Sigmoid colon (tissue), 7 donors: ENCODE data around the gene MTA1. TPM values are rescaled to one million over a fixed set of nuclear protein-coding genes. Genes with fewer than 3 reads are reported as not detected.
A peak's percentile ranks its signal among the peaks of the same experiment; 100 is the strongest.

Experiments
- DNase-seq: peaks from one replicate; pipeline ENCODE4 v3.0.0-alpha.2; 2019
- H3K27ac ChIP-seq, 4 donors: fragments of 200-600 bp; sonication (generic); one replicate each; pipeline ENCODE4 v1.5.1; 2016 to 2019; ENCODE audit warnings: mild to moderate bottlenecking in 1 of 4
- H3K27me3 ChIP-seq, 3 donors: fragments of 200-600 bp; sonication (generic); one replicate each; pipeline ENCODE4 v1.5.1; 2019; ENCODE audit warnings: mild to moderate bottlenecking in 1 of 3
- H3K36me3 ChIP-seq, 4 donors: fragments of 200-600 bp; sonication (generic); one replicate each; pipeline ENCODE4 v1.5.1; 2016 to 2019
- H3K4me1 ChIP-seq, 4 donors: fragments of 200-600 bp; sonication (generic); one replicate each; pipeline ENCODE4 v1.5.1; 2017 to 2019
- H3K4me3 ChIP-seq, 4 donors: fragments of 200-600 bp; sonication (generic); one replicate each; pipeline ENCODE4 v1.5.1; 2017 to 2019; ENCODE audit warnings: mild to moderate bottlenecking in 2 of 4, moderate library complexity in 1 of 4
- H3K9me3 ChIP-seq, 4 donors: fragments of 200-600 bp in 3 of 4; sonication (generic) in 3 of 4; one replicate each; pipeline versions ENCODE4 v1.5.1 to v1.6.1; 2013 to 2019
- CTCF ChIP-seq, 4 experiments: fragments of 450-650 bp in 3 of 4; fragments of 200-600 bp in 1 of 4; IDR thresholded peaks; one replicate each; pipeline ENCODE4 v1.5.1; 2016 to 2019; ENCODE audit warnings: antibody characterized with exemption in 4 of 4, mild to moderate bottlenecking in 3 of 4, moderate library complexity in 2 of 4
- EP300 ChIP-seq, 4 donors: sonication (generic); formaldehyde crosslinking; IDR thresholded peaks; one replicate each; pipeline ENCODE4 v1.6.1; 2017; ENCODE audit warnings: antibody characterized with exemption in 4 of 4
- POLR2A ChIP-seq, 2 donors: fragments of 450-650 bp; IDR thresholded peaks; one replicate each; pipeline ENCODE4 v1.6.1; 2016; ENCODE audit warnings: antibody characterized with exemption in 2 of 2, mild to moderate bottlenecking in 2 of 2, moderate library complexity in 2 of 2
- POLR2AphosphoS5 ChIP-seq, 4 donors: sonication (generic); formaldehyde crosslinking; IDR thresholded peaks; one replicate each; pipeline ENCODE4 v1.6.1; 2017; ENCODE audit warnings: antibody characterized with exemption in 4 of 4
- WGBS, 2 donors: extraction: QIAGEN DNeasy Blood & Tissue Kit; methylation state at CpG; one replicate each; pipeline ENCODE4 v1.1.7; 2013; 5-methylcytosine and 5-hydroxymethylcytosine counted together
- intact Hi-C: fragments of 100-400 bp; cut with DNase I; formaldehyde crosslinking; loops from one replicate; pipeline ENCODE4 v1.15.1; 2023
- polyA plus RNA-seq, 3 donors: library from polyadenylated mRNA; stranded (reverse); fragments of 200-250 nt; gene quantifications; one replicate each; pipeline ENCODE4 v1.2.3, GENCODE V29; 2013
- total RNA-seq, 4 donors: library from RNA; depleted of rRNA; stranded (reverse); fragments of >200 nt; gene quantifications; one replicate each; pipeline ENCODE4 v1.1.0, GENCODE V29; 2016
- donor health status: healthy with polysubstance abuse.
- donor health status: Bipolar disorder and iron deficiency.
- donor health status: healthy.

Gene MTA1
- total and polyA plus RNA-seq, 7 donors, result 14.3 to 92.8 (median 44.7) TPM

- DNase-seq, result no peak
- Histone ChIP-seq H3K27me3 (peaks cover 3 to 32% (median 27%) of the 10 kb centered on the region in 3 donors), H3K27ac (peak overlapping the region; percentile 91 to 99 (median 95)), H3K4me1 (peaks cover 0 to 66% (median 60%) of the 10 kb centered on the region in 4 donors), H3K36me3 (no peaks in the 10 kb centered on the region), H3K9me3 (no peaks in the 10 kb centered on the region), H3K4me3 (peak overlapping the region in 2 of 4 donors; percentile 64 to 76)
- 54 to 66% methylated on average over 20 of the region's 20 CpGs for WGBS, 2 donors
- no peak for TF ChIP-seq POLR2AphosphoS5 (IDR thresholded peaks at IDR 0.05)
- TF ChIP-seq CTCF (IDR thresholded peaks at IDR 0.05), result no peak
- no peak for TF ChIP-seq EP300 (IDR thresholded peaks at IDR 0.05)
- intact Hi-C loops, result loop anchor here (2.0 kb wide), 1 partner anchor 118 kb away; no protein-coding TSS in a partner anchor
These were observed 69.3 kb downstream of the MTA1 start for GRCh38 chr14:105488781-105489541.

- peak; percentile 94 for DNase-seq
- Histone ChIP-seq H3K4me3 (peak overlapping the region; percentile 37 to 76 (median 67)), H3K9me3 (no peaks in the 10 kb centered on the region), H3K4me1 (peaks cover 0 to 59% (median 53%) of the 10 kb centered on the region in 4 donors), H3K27ac (peak overlapping the region; percentile 91 to 99 (median 95)), H3K27me3 (peaks cover 3 to 32% (median 27%) of the 10 kb centered on the region in 3 donors), H3K36me3 (no peaks in the 10 kb centered on the region)
- 1 to 2% methylated on average over 44 of the region's 44 CpGs for WGBS, 2 donors
- intact Hi-C loops, result loop anchor here (1.0 to 2.0 kb wide), 3 partner anchors 8 to 119 kb away; partner anchors contain the start of gene MTA1
- TF ChIP-seq CTCF (IDR thresholded peaks at IDR 0.05), result peak; percentile 56 to 69 (median 66)
- peak in 2 of 4 donors; percentile 43 to 51 for TF ChIP-seq POLR2AphosphoS5 (IDR thresholded peaks at IDR 0.05)
- peak in 1 of 2 donors; percentile 13 for TF ChIP-seq POLR2A (IDR thresholded peaks at IDR 0.05)
- no peak for TF ChIP-seq EP300 (IDR thresholded peaks at IDR 0.05)
These were observed 70.1 kb downstream of the MTA1 start for GRCh38 chr14:105489542-105490266.

- intact Hi-C loops, result loop anchor here (1.0 to 2.0 kb wide), 2 partner anchors 9 to 71 kb away; partner anchors contain the start of gene MTA1
- H3K36me3 ChIP-seq, result no peaks in the 10 kb centered on the region
- H3K27ac ChIP-seq, result peak overlapping the region; percentile 91 to 99 (median 95)
- TF ChIP-seq POLR2A (IDR thresholded peaks at IDR 0.05) (no peak), EP300 (IDR thresholded peaks at IDR 0.05) (no peak), POLR2AphosphoS5 (IDR thresholded peaks at IDR 0.05) (no peak), CTCF (IDR thresholded peaks at IDR 0.05) (no peak)
- H3K27me3 ChIP-seq, result peaks cover 3 to 32% (median 27%) of the 10 kb centered on the region in 3 donors
- H3K4me1 ChIP-seq, result peaks cover 0 to 55% (median 50%) of the 10 kb centered on the region in 4 donors
- DNase-seq, result no peak
- 0% methylated on average over 33 of the region's 33 CpGs for WGBS, 2 donors
- peak overlapping the region; percentile 37 to 76 (median 67) for H3K4me3 ChIP-seq
- no peaks in the 10 kb centered on the region for H3K9me3 ChIP-seq
These were observed 70.6 kb downstream of the MTA1 start for GRCh38 chr14:105490267-105490571.

GRCh38 chr14:105490572-105491365, 71.1 kb downstream of the MTA1 start, which contains the start of gene TEDC1:
Gene TEDC1, plus strand, starts transcription at chr14:105491246. Its CDS starts 130 bp downstream, at chr14:105491376.
- Histone ChIP-seq H3K4me3 (peak within 1 kb of the TSS; percentile 37 to 85 (median 73)), H3K27me3 (peaks cover 3 to 27% (median 24%) of the 10 kb centered on the region in 3 donors), H3K9me3 (no peaks in the 10 kb centered on the region), H3K36me3 (no peaks in the 10 kb centered on the region), H3K27ac (peak within 1 kb of the TSS; percentile 91 to 99 (median 95)), H3K4me1 (peaks cover 0 to 52% (median 49%) of the 10 kb centered on the region in 4 donors)
- peak; percentile 100 for DNase-seq
- intact Hi-C loops, result loop anchor here (1.0 to 2.0 kb wide), 4 partner anchors 9 to 72 kb away; partner anchors contain the start of gene MTA1
- whole genome bisulfite sequencing, 2 donors, result 0% methylated on average over 94 of the region's 94 CpGs
- TF ChIP-seq EP300 (IDR thresholded peaks at IDR 0.05), result peak in 1 of 4 donors; percentile 3
- peak in 3 of 4 donors; percentile 39 to 68 (median 52) for TF ChIP-seq POLR2AphosphoS5 (IDR thresholded peaks at IDR 0.05)
- TF ChIP-seq POLR2A (IDR thresholded peaks at IDR 0.05), result no peak
- peak; percentile 11 to 79 (median 24) for TF ChIP-seq CTCF (IDR thresholded peaks at IDR 0.05)
